HEK293 (cell line): ENCODE measurements around the gene PALB2.

Source experiments
- CTCF ChIA-PET: fragments of 350-600 bp; formaldehyde crosslinking; extraction: SDS; loops from one replicate; lab custom pipeline; 2021; ENCODE audit warnings: antibody characterized with exemption; lab: Yijun Ruan, JAX
- POLR2A ChIA-PET: fragments of 300-600 bp; formaldehyde crosslinking; extraction: SDS; loops from one replicate; lab custom pipeline; 2020; ENCODE audit warnings: antibody characterized with exemption, inconsistent platforms; lab: Yijun Ruan, JAX
- H3K27ac ChIP-seq: fragments of 200-500 bp; sonication (Bioruptor generic); 2 replicates; pipeline ENCODE4 v1.5.1; 2014; ENCODE audit warnings: low read depth, low read length, control low read depth, inconsistent platforms; ENCODE audit errors: extremely low read depth
- H3K36me3 ChIP-seq, 2 experiments: fragments of 200-500 bp in 1 of 2; sonication (Bioruptor generic) in 1 of 2; 1 replicate in 1 of 2; 2 replicates in 1 of 2; pipeline ENCODE4 v1.5.1; 2014 to 2017; ENCODE audit warnings: inconsistent platforms in 2 of 2, low read length in 2 of 2; ENCODE audit not compliant: control insufficient read depth in 2 of 2, insufficient read depth in 1 of 2
- H3K4me1 ChIP-seq: fragments of 200-500 bp; sonication (Bioruptor generic); 2 replicates; pipeline ENCODE4 v1.5.1; 2014; ENCODE audit warnings: mild to moderate bottlenecking, low read length, inconsistent platforms; ENCODE audit not compliant: control insufficient read depth, insufficient read depth
- H3K4me3 ChIP-seq: 2 replicates; pipeline ENCODE4 v1.5.1; 2011; ENCODE audit warnings: low read depth, mild to moderate bottlenecking, control low read depth, low read length, moderate library complexity
- H3K9me3 ChIP-seq: fragments of 200-500 bp; sonication (Bioruptor generic); 2 replicates; pipeline ENCODE4 v1.5.1; 2014; ENCODE audit warnings: low read depth, low read length, inconsistent platforms; ENCODE audit not compliant: control insufficient read depth, insufficient read depth
- BCL11A ChIP-seq: fragments of 450-650 bp; formaldehyde crosslinking; IDR thresholded peaks from 2 replicates; pipeline ENCODE4 v1.5.1; 2016; ENCODE audit warnings: low read depth, missing biosample characterization, missing genetic modification characterization
- GFI1B ChIP-seq: fragments of 450-650 bp; formaldehyde crosslinking; IDR thresholded peaks from 2 replicates; pipeline ENCODE4 v1.5.1; 2016; ENCODE audit warnings: missing biosample characterization, missing genetic modification characterization
- IKZF3 ChIP-seq: fragments of 450-650 bp; IDR thresholded peaks from 2 replicates; pipeline ENCODE4 v1.5.0; 2018; ENCODE audit warnings: missing biosample characterization, mild to moderate bottlenecking, missing genetic modification characterization, moderate library complexity
- SALL2 ChIP-seq: fragments of 450-650 bp; formaldehyde crosslinking; IDR thresholded peaks from 2 replicates; pipeline ENCODE4 v1.5.0; 2017; ENCODE audit warnings: missing biosample characterization, mild to moderate bottlenecking, missing genetic modification characterization, borderline replicate concordance
- TRIM28 ChIP-seq: IDR thresholded peaks from 2 replicates; pipeline ENCODE4 v1.6.1; 2011; ENCODE audit warnings: low read length, control low read depth, borderline replicate concordance
- ZEB2 ChIP-seq: fragments of 450-650 bp; formaldehyde crosslinking; IDR thresholded peaks from 2 replicates; pipeline ENCODE4 v1.5.1; 2016; ENCODE audit warnings: missing biosample characterization, missing genetic modification characterization
- ZNF138 ChIP-seq: fragments of 450-650 bp; formaldehyde crosslinking; IDR thresholded peaks from 2 replicates; pipeline ENCODE4 v1.5.1; 2016; ENCODE audit warnings: missing biosample characterization, missing genetic modification characterization, borderline replicate concordance
- ZNF16 ChIP-seq: fragments of 450-650 bp; formaldehyde crosslinking; IDR thresholded peaks from 2 replicates; pipeline ENCODE4 v1.5.1; 2016; ENCODE audit warnings: low read depth, missing biosample characterization, missing genetic modification characterization
- ZNF214 ChIP-seq: fragments of 450-650 bp; formaldehyde crosslinking; IDR thresholded peaks from 2 replicates; pipeline ENCODE4 v1.5.1; 2017; ENCODE audit warnings: missing biosample characterization, mild to moderate bottlenecking, missing genetic modification characterization, borderline replicate concordance
- ZNF24 ChIP-seq: fragments of 450-650 bp; formaldehyde crosslinking; IDR thresholded peaks from 2 replicates; pipeline ENCODE4 v1.5.1; 2016; ENCODE audit warnings: missing biosample characterization, missing genetic modification characterization
- ZNF274 ChIP-seq, 2 experiments: fragments of 200-500 bp in 1 of 2; fragments of 450-650 bp in 1 of 2; sonication (Bioruptor generic) in 1 of 2; formaldehyde crosslinking in 1 of 2; IDR thresholded peaks; 2 replicates each; pipeline versions ENCODE4 v1.5.1 to v1.6.1; 2014 to 2016; ENCODE audit warnings: borderline replicate concordance in 1 of 2, inconsistent platforms in 1 of 2, low read length in 1 of 2, missing biosample characterization in 1 of 2, missing genetic modification characterization in 1 of 2
- ZNF354C ChIP-seq: fragments of 450-650 bp; formaldehyde crosslinking; IDR thresholded peaks from 2 replicates; pipeline ENCODE4 v1.5.1; 2016; ENCODE audit warnings: missing biosample characterization, missing genetic modification characterization, low read depth, borderline replicate concordance
- ZNF433 ChIP-seq: fragments of 450-650 bp; formaldehyde crosslinking; IDR thresholded peaks from 2 replicates; pipeline ENCODE4 v1.5.1; 2016; ENCODE audit warnings: missing biosample characterization, missing genetic modification characterization, low read depth
- ZNF473 ChIP-seq: fragments of 450-650 bp; formaldehyde crosslinking; IDR thresholded peaks from 2 replicates; pipeline ENCODE4 v1.5.1; 2017; ENCODE audit warnings: missing biosample characterization, missing genetic modification characterization
- ZNF501 ChIP-seq: fragments of 450-650 bp; formaldehyde crosslinking; IDR thresholded peaks from 2 replicates; pipeline ENCODE4 v1.5.1; 2016; ENCODE audit warnings: missing biosample characterization, missing genetic modification characterization
- ZNF529 ChIP-seq: fragments of 450-650 bp; formaldehyde crosslinking; IDR thresholded peaks from 2 replicates; pipeline ENCODE4 v1.5.1; 2017; ENCODE audit warnings: missing genetic modification characterization, missing biosample characterization; ENCODE audit not compliant: insufficient replicate concordance
- ZNF596 ChIP-seq: fragments of 450-650 bp; IDR thresholded peaks from 2 replicates; pipeline ENCODE4 v1.5.0; 2018; ENCODE audit warnings: missing biosample characterization, mild to moderate bottlenecking, missing genetic modification characterization, moderate library complexity
- ZNF600 ChIP-seq: fragments of 450-650 bp; formaldehyde crosslinking; IDR thresholded peaks from 2 replicates; pipeline ENCODE4 v1.5.1; 2016; ENCODE audit warnings: missing biosample characterization, missing genetic modification characterization
- ZNF654 ChIP-seq: fragments of 450-650 bp; formaldehyde crosslinking; IDR thresholded peaks from 2 replicates; pipeline ENCODE4 v1.5.1; 2016; ENCODE audit warnings: low read depth, missing biosample characterization, missing genetic modification characterization
- ZNF747 ChIP-seq: fragments of 450-650 bp; formaldehyde crosslinking; IDR thresholded peaks from 2 replicates; pipeline ENCODE4 v1.5.1; 2016; ENCODE audit warnings: missing biosample characterization, missing genetic modification characterization
- TF ChIP-seq, protein P1 (sequence below): fragments of 450-650 bp; formaldehyde crosslinking; IDR thresholded peaks from 2 replicates; pipeline ENCODE4 v1.5.1; 2016; ENCODE audit warnings: missing biosample characterization, missing genetic modification characterization, borderline replicate concordance
- TF ChIP-seq, protein P2 (sequence below): fragments of 450-650 bp; formaldehyde crosslinking; IDR thresholded peaks from 2 replicates; pipeline ENCODE4 v1.5.1; 2017; ENCODE audit warnings: missing biosample characterization, mild to moderate bottlenecking, missing genetic modification characterization, moderate library complexity
- TF ChIP-seq, protein P3 (sequence below): sonication (generic); formaldehyde crosslinking; IDR thresholded peaks from 2 replicates; pipeline ENCODE4 v1.8.1; 2022; ENCODE audit warnings: mild to moderate bottlenecking, moderate library complexity, missing genetic modification reagents
- TF ChIP-seq, protein P4 (sequence below): fragments of 450-650 bp; formaldehyde crosslinking; IDR thresholded peaks from 2 replicates; pipeline ENCODE4 v1.5.0; 2017; ENCODE audit warnings: missing biosample characterization, missing genetic modification characterization, borderline replicate concordance
- TF ChIP-seq, protein P5 (sequence below): fragments of 450-650 bp; formaldehyde crosslinking; IDR thresholded peaks from 2 replicates; pipeline ENCODE4 v1.5.1; 2016; ENCODE audit warnings: missing biosample characterization, missing genetic modification characterization
- TF ChIP-seq, protein P6 (sequence below): fragments of 450-650 bp; formaldehyde crosslinking; IDR thresholded peaks from 2 replicates; pipeline ENCODE4; 2016; ENCODE audit warnings: missing biosample characterization, missing genetic modification characterization

Gene PALB2

DNA sequence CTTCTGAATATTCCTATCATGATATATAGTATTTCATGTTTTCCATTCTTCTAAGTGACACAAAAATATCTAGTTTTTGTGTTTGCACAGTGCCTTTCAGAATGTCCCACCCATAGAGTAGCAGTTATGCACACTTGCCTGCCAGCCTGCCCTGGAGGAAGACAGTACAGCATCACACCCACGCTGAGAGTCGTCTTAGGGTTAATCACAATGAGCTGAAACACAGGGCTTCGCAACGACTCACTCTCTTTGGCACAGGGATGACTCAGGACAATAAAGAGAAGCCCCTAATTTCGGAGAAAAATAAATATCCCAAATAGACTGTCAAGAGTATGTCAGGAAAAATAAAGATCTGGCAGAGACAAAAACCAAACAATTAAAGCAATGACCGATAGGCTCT lies 33.4 kb downstream of the PALB2 start (continued):
- TF ChIP-seq, protein P1, sequence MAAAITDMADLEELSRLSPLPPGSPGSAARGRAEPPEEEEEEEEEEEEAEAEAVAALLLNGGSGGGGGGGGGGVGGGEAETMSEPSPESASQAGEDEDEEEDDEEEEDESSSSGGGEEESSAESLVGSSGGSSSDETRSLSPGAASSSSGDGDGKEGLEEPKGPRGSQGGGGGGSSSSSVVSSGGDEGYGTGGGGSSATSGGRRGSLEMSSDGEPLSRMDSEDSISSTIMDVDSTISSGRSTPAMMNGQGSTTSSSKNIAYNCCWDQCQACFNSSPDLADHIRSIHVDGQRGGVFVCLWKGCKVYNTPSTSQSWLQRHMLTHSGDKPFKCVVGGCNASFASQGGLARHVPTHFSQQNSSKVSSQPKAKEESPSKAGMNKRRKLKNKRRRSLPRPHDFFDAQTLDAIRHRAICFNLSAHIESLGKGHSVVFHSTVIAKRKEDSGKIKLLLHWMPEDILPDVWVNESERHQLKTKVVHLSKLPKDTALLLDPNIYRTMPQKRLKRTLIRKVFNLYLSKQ (tag by site-specific recombination) = no peak
- TF ChIP-seq BCL11A (no peak), IKZF3 (tag by site-specific recombination) (no peak), ZNF654 (tag by site-specific recombination) (no peak), GFI1B (tag by site-specific recombination) (no peak), ZNF747 (tag by site-specific recombination) (no peak), ZNF529 (no peak), ZNF354C (tag by site-specific recombination) (no peak)
- TF ChIP-seq, protein P2, sequence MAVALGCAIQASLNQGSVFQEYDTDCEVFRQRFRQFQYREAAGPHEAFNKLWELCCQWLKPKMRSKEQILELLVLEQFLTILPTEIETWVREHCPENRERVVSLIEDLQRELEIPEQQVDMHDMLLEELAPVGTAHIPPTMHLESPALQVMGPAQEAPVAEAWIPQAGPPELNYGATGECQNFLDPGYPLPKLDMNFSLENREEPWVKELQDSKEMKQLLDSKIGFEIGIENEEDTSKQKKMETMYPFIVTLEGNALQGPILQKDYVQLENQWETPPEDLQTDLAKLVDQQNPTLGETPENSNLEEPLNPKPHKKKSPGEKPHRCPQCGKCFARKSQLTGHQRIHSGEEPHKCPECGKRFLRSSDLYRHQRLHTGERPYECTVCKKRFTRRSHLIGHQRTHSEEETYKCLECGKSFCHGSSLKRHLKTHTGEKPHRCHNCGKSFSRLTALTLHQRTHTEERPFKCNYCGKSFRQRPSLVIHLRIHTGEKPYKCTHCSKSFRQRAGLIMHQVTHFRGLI (tag by site-specific recombination) = no peak

DNA sequence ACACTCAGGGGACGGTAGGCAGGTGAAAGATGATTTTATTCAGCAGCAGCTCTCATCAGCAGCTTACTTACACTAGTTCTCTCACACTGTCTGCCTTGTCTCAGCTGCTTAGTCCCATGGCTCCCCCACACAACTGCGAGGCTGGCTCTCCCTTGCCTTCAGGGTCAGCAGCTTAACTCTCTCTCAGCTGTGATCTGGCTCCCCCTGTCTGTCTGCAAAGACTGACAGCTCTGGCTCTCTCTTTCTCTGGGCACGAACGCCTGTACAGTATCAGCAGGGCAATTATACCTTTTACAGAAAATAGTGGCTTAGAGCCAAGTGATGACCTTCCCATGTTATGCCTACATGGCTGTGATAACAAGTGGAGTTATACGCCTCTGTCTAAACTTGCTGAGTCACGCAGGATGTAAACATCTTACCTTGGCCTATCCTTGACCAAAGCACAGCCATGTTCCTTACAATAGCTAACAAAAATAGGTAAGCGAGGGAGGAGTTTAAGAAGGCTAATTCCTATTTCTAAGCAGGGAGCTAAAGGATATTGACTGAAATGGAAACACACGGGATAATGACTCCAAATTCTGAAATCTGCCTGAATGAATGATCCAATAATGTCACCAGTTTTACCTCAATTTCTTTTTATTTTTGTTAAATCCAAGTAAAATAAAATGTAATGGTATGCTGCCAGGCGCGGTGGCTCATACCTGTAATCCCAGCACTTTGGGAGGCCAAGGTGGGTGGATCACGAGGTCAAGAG lies 43.9 kb downstream of the PALB2 start:
- ChIA-PET CTCF (interaction anchor here (0.6 to 1.8 kb wide), 32 partner anchors 7 to 150 kb away, joined by 3 to 8 read pairs (median 4); partner anchors contain the start of genes DCTN5, EARS2, PALB2 and UBFD1), POLR2A (interaction anchor here (0.8 to 1.5 kb wide), 2 partner anchors 44 to 82 kb away, joined by 3 to 5 read pairs; partner anchors contain the start of genes DCTN5, PALB2 and PLK1)
- no peak overlapping the region for H3K27ac ChIP-seq
- no peaks in the 10 kb centered on the region for H3K4me1 ChIP-seq
- no peak overlapping the region for H3K4me3 ChIP-seq
- H3K9me3 ChIP-seq = no peaks in the 10 kb centered on the region
- H3K36me3 ChIP-seq = peaks cover 14 to 30% of the 10 kb centered on the region in 2 experiments; a peak in 2 of 3 replicates
- TF ChIP-seq ZEB2 (tag by site-specific recombination) (no peak), ZNF274 (IDR thresholded peaks at IDR 0.05; ENCODE audit: low read length) (no peak), ZNF274 (tag by site-specific recombination; IDR thresholded peaks at IDR 0.05; ENCODE audit: borderline replicate concordance) (no peak), ZNF473 (tag by site-specific recombination) (no peak), ZNF596 (tag by site-specific recombination) (peak; percentile 64), ZNF214 (no peak), ZNF16 (no peak), TRIM28 (no peak), ZNF24 (tag by site-specific recombination) (no peak), SALL2 (tag by site-specific recombination) (no peak), ZNF501 (0 out of 2 replicates have a peak, but pooled peaks have one; percentile 34), ZNF138 (tag by site-specific recombination) (no peak), ZNF433 (no peak), ZNF600 (tag by site-specific recombination) (peak; percentile 43; the same call in 1 of the 2 replicates)
- TF ChIP-seq, protein P3, sequence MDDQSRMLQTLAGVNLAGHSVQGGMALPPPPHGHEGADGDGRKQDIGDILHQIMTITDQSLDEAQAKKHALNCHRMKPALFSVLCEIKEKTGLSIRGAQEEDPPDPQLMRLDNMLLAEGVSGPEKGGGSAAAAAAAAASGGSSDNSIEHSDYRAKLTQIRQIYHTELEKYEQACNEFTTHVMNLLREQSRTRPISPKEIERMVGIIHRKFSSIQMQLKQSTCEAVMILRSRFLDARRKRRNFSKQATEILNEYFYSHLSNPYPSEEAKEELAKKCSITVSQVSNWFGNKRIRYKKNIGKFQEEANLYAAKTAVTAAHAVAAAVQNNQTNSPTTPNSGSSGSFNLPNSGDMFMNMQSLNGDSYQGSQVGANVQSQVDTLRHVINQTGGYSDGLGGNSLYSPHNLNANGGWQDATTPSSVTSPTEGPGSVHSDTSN = no peak
- TF ChIP-seq, protein P4, sequence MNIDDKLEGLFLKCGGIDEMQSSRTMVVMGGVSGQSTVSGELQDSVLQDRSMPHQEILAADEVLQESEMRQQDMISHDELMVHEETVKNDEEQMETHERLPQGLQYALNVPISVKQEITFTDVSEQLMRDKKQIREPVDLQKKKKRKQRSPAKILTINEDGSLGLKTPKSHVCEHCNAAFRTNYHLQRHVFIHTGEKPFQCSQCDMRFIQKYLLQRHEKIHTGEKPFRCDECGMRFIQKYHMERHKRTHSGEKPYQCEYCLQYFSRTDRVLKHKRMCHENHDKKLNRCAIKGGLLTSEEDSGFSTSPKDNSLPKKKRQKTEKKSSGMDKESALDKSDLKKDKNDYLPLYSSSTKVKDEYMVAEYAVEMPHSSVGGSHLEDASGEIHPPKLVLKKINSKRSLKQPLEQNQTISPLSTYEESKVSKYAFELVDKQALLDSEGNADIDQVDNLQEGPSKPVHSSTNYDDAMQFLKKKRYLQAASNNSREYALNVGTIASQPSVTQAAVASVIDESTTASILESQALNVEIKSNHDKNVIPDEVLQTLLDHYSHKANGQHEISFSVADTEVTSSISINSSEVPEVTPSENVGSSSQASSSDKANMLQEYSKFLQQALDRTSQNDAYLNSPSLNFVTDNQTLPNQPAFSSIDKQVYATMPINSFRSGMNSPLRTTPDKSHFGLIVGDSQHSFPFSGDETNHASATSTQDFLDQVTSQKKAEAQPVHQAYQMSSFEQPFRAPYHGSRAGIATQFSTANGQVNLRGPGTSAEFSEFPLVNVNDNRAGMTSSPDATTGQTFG (tag by site-specific recombination) = no peak
- TF ChIP-seq, protein P5, sequence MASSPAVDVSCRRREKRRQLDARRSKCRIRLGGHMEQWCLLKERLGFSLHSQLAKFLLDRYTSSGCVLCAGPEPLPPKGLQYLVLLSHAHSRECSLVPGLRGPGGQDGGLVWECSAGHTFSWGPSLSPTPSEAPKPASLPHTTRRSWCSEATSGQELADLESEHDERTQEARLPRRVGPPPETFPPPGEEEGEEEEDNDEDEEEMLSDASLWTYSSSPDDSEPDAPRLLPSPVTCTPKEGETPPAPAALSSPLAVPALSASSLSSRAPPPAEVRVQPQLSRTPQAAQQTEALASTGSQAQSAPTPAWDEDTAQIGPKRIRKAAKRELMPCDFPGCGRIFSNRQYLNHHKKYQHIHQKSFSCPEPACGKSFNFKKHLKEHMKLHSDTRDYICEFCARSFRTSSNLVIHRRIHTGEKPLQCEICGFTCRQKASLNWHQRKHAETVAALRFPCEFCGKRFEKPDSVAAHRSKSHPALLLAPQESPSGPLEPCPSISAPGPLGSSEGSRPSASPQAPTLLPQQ (tag by site-specific recombination) = no peak
- TF ChIP-seq, protein P6, sequence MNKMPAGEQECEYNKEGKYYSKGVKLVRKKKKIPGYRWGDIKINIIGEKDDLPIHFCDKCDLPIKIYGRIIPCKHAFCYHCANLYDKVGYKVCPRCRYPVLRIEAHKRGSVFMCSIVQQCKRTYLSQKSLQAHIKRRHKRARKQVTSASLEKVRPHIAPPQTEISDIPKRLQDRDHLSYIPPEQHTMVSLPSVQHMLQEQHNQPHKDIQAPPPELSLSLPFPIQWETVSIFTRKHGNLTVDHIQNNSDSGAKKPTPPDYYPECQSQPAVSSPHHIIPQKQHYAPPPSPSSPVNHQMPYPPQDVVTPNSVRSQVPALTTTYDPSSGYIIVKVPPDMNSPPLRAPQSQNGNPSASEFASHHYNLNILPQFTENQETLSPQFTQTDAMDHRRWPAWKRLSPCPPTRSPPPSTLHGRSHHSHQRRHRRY (tag by site-specific recombination) = no peak
